Endothelial cell of umbilical vein (primary cell): ENCODE data around the gene SLC7A6. TPM values are rescaled to one million over a fixed set of nuclear protein-coding genes. Genes with fewer than 3 reads are reported as not detected.
"Not testable (repeated sequence)": the region's sequence is repeated elsewhere in the genome, so short reads cannot be mapped to it uniquely, and the experiment has no call there.

Experiments
- BruUV-seq: library from RNA; stranded (reverse); fragments of 400-500 nt; replicated peaks from 2 replicates; lab custom pipeline; 2021; lab: Mats Ljungman, UMichigan
- CTCF ChIA-PET: fragments of 300-600, 350-600 bp; sonication (Branson Sonifier 250); formaldehyde crosslinking; loops from one replicate; lab custom pipeline; 2021; ENCODE audit warnings: antibody characterized with exemption, inconsistent platforms; lab: Charles Lee
- POLR2A ChIA-PET: fragments of 300-600, 350-600 bp; sonication (Branson Sonifier 250); formaldehyde crosslinking; loops from one replicate; lab custom pipeline; 2021; ENCODE audit warnings: antibody characterized with exemption, inconsistent platforms; lab: Charles Lee
- DNase-seq: peaks from one replicate; pipeline ENCODE4 v3.0.0-alpha.2; 2011; ENCODE audit warnings: low read depth, low spot score
- FAIRE-seq: peaks from 2 replicates; lab custom pipeline; 2011; peaks lifted over from hg19 to GRCh38; lab: Jason Lieb, UNC
- H2AFZ ChIP-seq: 2 replicates; pipeline ENCODE4 v1.6.0; 2012; ENCODE audit warnings: low read depth, low read length, control low read depth, inconsistent platforms
- H3K27ac ChIP-seq: 2 replicates; pipeline ENCODE4 v1.5.1; 2011; ENCODE audit warnings: low read depth, mild to moderate bottlenecking, control low read depth, low read length, moderate library complexity; ENCODE audit not compliant: insufficient read depth
- H3K27me3 ChIP-seq, 2 experiments: 2 replicates each; pipeline versions ENCODE4 v1.6.0 to v1.6.1; 2011; ENCODE audit warnings: low read length in 2 of 2, mixed read lengths in 1 of 2; ENCODE audit not compliant: control insufficient read depth in 2 of 2, insufficient read depth in 2 of 2
- H3K36me3 ChIP-seq, 2 experiments: 2 replicates in 1 of 2; 3 replicates in 1 of 2; pipeline ENCODE4 v1.5.1; 2011; ENCODE audit warnings: low read length in 2 of 2, mild to moderate bottlenecking in 1 of 2, moderate library complexity in 1 of 2; ENCODE audit not compliant: control insufficient read depth in 2 of 2, insufficient read depth in 2 of 2; ENCODE audit errors: extremely low read depth in 1 of 2
- H3K4me1 ChIP-seq: 3 replicates; pipeline ENCODE4 v1.5.1; 2011; ENCODE audit warnings: mild to moderate bottlenecking, low read length; ENCODE audit not compliant: control insufficient read depth, insufficient read depth; ENCODE audit errors: extremely low read depth
- H3K4me2 ChIP-seq: 2 replicates; pipeline ENCODE4 v1.6.1; 2011; ENCODE audit warnings: low read length, control low read depth, mixed read lengths; ENCODE audit not compliant: insufficient read depth
- H3K4me3 ChIP-seq, 3 experiments: fragments of 200-600 bp in 1 of 3; sonication (generic), shearing (Covaris generic) in 1 of 3; replicated peaks in 1 of 3; 2 replicates each; pipeline ENCODE4 v1.5.1; 2011 to 2016; ENCODE audit warnings: control low read depth in 3 of 3, low read length in 3 of 3, mild to moderate bottlenecking in 2 of 3, inconsistent platforms in 1 of 3, low read depth in 1 of 3, moderate library complexity in 1 of 3; ENCODE audit not compliant: insufficient read depth in 1 of 3
- H3K79me2 ChIP-seq: 2 replicates; pipeline ENCODE4 v1.6.0; 2012; ENCODE audit warnings: low read length, inconsistent platforms; ENCODE audit not compliant: control insufficient read depth, insufficient read depth
- H3K9ac ChIP-seq: replicated peaks from 2 replicates; pipeline ENCODE3; 2011; ENCODE audit warnings: low read length, control low read depth; ENCODE audit not compliant: insufficient read depth; ENCODE audit errors: extremely low read depth
- H3K9me1 ChIP-seq: replicated peaks from 3 replicates; pipeline ENCODE4 v1.6.0; 2011; ENCODE audit warnings: mild to moderate bottlenecking, low read length; ENCODE audit not compliant: control insufficient read depth, insufficient read depth; ENCODE audit errors: extremely low read depth
- H3K9me3 ChIP-seq: replicated peaks from 2 replicates; pipeline ENCODE4 v1.5.1; 2012; ENCODE audit warnings: low read length, inconsistent platforms; ENCODE audit not compliant: control insufficient read depth, insufficient read depth
- H4K20me1 ChIP-seq: replicated peaks from 2 replicates; pipeline ENCODE3; 2011; ENCODE audit warnings: mild to moderate bottlenecking, low read length; ENCODE audit not compliant: control insufficient read depth, insufficient read depth; ENCODE audit errors: extremely low read depth
- FOS ChIP-seq: IDR thresholded peaks from 2 replicates; pipeline ENCODE4 v1.6.1; 2011; ENCODE audit warnings: mild to moderate bottlenecking, low read length, moderate library complexity, borderline replicate concordance; ENCODE audit not compliant: insufficient read depth
- dilution Hi-C: fragments of 300-500 bp; cut with MboI; formaldehyde crosslinking; loops from one replicate; pipeline ENCODE4 v1.15.0; 2019; ENCODE audit warnings: low sequenced_read_pairs; ENCODE audit not compliant: extremely low pct_ligation_motif_present
- intact Hi-C: fragments of 100-400 bp; cut with micrococcal nuclease; formaldehyde crosslinking; loops from one replicate; pipeline ENCODE4 v1.10.0; 2022
- polyA plus RNA-seq, 4 experiments: library from polyadenylated mRNA; depleted of rRNA in 3 of 4; stranded (reverse) in 3 of 4; unstranded in 1 of 4; fragments of >200 nt; gene quantifications; 2 replicates each; pipeline versions ENCODE4 v1.2.1 to v1.2.3, GENCODE V29; 2011 to 2012; ENCODE audit warnings: missing spikeins in 1 of 4
- total RNA-seq: library from RNA; stranded (reverse); gene quantifications from 2 replicates; pipeline ENCODE4 v1.2.3, GENCODE V29; 2021
- TF ChIP-seq, protein P1 (sequence below), 2 donors: IDR thresholded peaks; 1 replicate in 1 of 2; 2 replicates in 1 of 2; pipeline ENCODE4 v1.5.1; 2011; ENCODE audit warnings: low read length in 2 of 2, mild to moderate bottlenecking in 2 of 2, moderate library complexity in 2 of 2, control low read depth in 1 of 2, inconsistent platforms in 1 of 2, low read depth in 1 of 2; ENCODE audit not compliant: insufficient read depth in 1 of 2; ENCODE audit errors: extremely low read depth in 1 of 2
- TF ChIP-seq, protein P2 (sequence below): IDR thresholded peaks from 2 replicates; pipeline ENCODE4 v1.6.1; 2011; ENCODE audit not compliant: insufficient read depth, insufficient read length

SLC7A6 gene
- total and polyA plus RNA-seq, 2 donors (not counting 3 experiments of a cell fraction or from before 2014, with no cell fraction given), result 68.0 to 86.5 TPM

- Histone ChIP-seq H3K9me3 (no peaks in the 10 kb centered on the region), H3K79me2 (peaks cover 54% of the 10 kb centered on the region), H3K36me3 (peaks cover 2 to 6% of the 10 kb centered on the region in 2 experiments), H2AFZ (no peak overlapping the region), H3K9ac (no peak overlapping the region), H3K27me3 (no peaks in the 10 kb centered on the region), H4K20me1 (no peaks in the 10 kb centered on the region), H3K4me1 (peaks cover 69% of the 10 kb centered on the region), H3K4me3 (no peak overlapping the region), H3K9me1 (no peaks in the 10 kb centered on the region), H3K27ac (peak overlapping the region; percentile 34), H3K4me2 (peak overlapping the region; percentile 2)
- dilution Hi-C loops (no loop called here), intact Hi-C loops (loop anchor here (1.0 to 2.0 kb wide), 2 partner anchors 24 to 41 kb away; partner anchors contain the start of gene SLC7A6)
- FAIRE-seq, result no peak
- BruUV-seq, result no TSS peak
- POLR2A ChIA-PET, result interaction anchor here (1.0 kb wide), 1 partner anchor 24 kb away, joined by 4 read pairs; the partner anchor contains the start of gene SLC7A6
- DNase-seq, result no peak
- CTCF ChIA-PET, result interaction anchor here (0.8 to 3.3 kb wide), 8 partner anchors 11 to 44 kb away, joined by 3 to 81 read pairs (median 4); partner anchors contain the start of genes PRMT7, SLC7A6 and SLC7A6OS
- TF ChIP-seq, protein P1, sequence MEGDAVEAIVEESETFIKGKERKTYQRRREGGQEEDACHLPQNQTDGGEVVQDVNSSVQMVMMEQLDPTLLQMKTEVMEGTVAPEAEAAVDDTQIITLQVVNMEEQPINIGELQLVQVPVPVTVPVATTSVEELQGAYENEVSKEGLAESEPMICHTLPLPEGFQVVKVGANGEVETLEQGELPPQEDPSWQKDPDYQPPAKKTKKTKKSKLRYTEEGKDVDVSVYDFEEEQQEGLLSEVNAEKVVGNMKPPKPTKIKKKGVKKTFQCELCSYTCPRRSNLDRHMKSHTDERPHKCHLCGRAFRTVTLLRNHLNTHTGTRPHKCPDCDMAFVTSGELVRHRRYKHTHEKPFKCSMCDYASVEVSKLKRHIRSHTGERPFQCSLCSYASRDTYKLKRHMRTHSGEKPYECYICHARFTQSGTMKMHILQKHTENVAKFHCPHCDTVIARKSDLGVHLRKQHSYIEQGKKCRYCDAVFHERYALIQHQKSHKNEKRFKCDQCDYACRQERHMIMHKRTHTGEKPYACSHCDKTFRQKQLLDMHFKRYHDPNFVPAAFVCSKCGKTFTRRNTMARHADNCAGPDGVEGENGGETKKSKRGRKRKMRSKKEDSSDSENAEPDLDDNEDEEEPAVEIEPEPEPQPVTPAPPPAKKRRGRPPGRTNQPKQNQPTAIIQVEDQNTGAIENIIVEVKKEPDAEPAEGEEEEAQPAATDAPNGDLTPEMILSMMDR (IDR thresholded peaks at IDR 0.05; ENCODE audit: extremely low read depth in 1 of 2, insufficient read depth in 1 of 2, low read depth in 1 of 2, low read length in 2 of 2), result no peak
- TF ChIP-seq, protein P2, sequence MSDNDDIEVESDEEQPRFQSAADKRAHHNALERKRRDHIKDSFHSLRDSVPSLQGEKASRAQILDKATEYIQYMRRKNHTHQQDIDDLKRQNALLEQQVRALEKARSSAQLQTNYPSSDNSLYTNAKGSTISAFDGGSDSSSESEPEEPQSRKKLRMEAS, result no peak
- TF ChIP-seq FOS, result no peak
Measured at GRCh38 chr16:68288252-68288650, 23.9 kb downstream of the SLC7A6 start.

- H3K36me3 ChIP-seq, DNase-seq, H3K9me1 ChIP-seq, H4K20me1 ChIP-seq, H3K4me3 ChIP-seq, H3K27me3 ChIP-seq, H2AFZ ChIP-seq, FAIRE-seq, H3K4me2 ChIP-seq, BruUV-seq, H3K9me3 ChIP-seq, dilution Hi-C loops, H3K9ac ChIP-seq: not testable (repeated sequence)
- ChIA-PET CTCF (interaction anchor here (0.7 to 3.3 kb wide), 7 partner anchors 8 to 345 kb away, joined by 3 to 81 read pairs (median 3); partner anchors contain the start of gene SLC7A6), POLR2A (interaction anchor here (1.0 to 2.9 kb wide), 2 partner anchors 24 kb away, joined by 4 to 9 read pairs; partner anchors contain the start of gene SLC7A6)
- H3K4me1 ChIP-seq, result peaks cover 69% of the 10 kb centered on the region
- H3K27ac ChIP-seq, result peak overlapping the region; percentile 88
- peaks cover 48% of the 10 kb centered on the region for H3K79me2 ChIP-seq
- intact Hi-C loops, result loop anchor here (1.0 to 2.0 kb wide), 2 partner anchors 24 to 40 kb away; partner anchors contain the start of gene SLC7A6
Measured at GRCh38 chr16:68288796-68289195, 24.5 kb downstream of the SLC7A6 start.
